Sigmoid colon (tissue), 4 donors: ENCODE results near the gene YEATS2.

Experiments used
- CTCF ChIP-seq, 4 experiments: fragments of 450-650 bp in 3 of 4; fragments of 200-600 bp in 1 of 4; IDR thresholded peaks; one replicate each; pipeline ENCODE4 v1.5.1; 2016 to 2019; ENCODE audit warnings: antibody characterized with exemption in 4 of 4, mild to moderate bottlenecking in 3 of 4, moderate library complexity in 2 of 4
- POLR2A ChIP-seq, 2 donors: fragments of 450-650 bp; IDR thresholded peaks; one replicate each; pipeline ENCODE4 v1.6.1; 2016; ENCODE audit warnings: antibody characterized with exemption in 2 of 2, mild to moderate bottlenecking in 2 of 2, moderate library complexity in 2 of 2
- POLR2AphosphoS5 ChIP-seq, 4 donors: sonication (generic); formaldehyde crosslinking; IDR thresholded peaks; one replicate each; pipeline ENCODE4 v1.6.1; 2017; ENCODE audit warnings: antibody characterized with exemption in 4 of 4

DNA sequence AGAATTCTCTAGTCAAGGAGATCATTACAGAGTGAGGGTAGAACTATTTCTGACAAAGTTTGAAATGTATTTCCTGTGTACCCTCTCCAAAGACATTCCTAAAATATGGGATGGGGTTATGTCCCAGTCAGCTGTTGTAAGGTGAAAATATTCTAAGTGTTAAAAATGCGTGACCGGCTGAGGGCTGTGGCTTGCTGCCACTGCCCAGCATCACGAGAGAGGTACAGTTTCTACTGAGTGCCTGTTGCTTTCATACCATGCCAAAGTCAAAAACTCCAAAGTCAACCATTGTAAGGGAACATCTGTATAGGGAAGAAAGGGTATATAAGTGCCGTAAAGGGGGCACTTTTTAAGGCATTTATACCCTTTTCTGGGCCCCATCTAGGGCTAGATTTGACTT is 96.9 kb downstream of the YEATS2 start:
- TF ChIP-seq POLR2A (IDR thresholded peaks at IDR 0.05) (no peak), CTCF (IDR thresholded peaks at IDR 0.05) (no peak), POLR2AphosphoS5 (IDR thresholded peaks at IDR 0.05) (no peak)
